Tibial nerve (tissue), 4 donors: ENCODE data around the gene MOB3A.

Source experiments
- EP300 ChIP-seq, 2 donors: sonication (generic); formaldehyde crosslinking; IDR thresholded peaks; one replicate each; pipeline ENCODE4 v1.6.1; 2017; ENCODE audit warnings: antibody characterized with exemption in 2 of 2, mild to moderate bottlenecking in 1 of 2
- TF ChIP-seq, protein P1 (sequence below), 5 experiments: fragments of 200-600 bp in 3 of 5; fragments of 450-650 bp in 2 of 5; sonication (generic) in 3 of 5; IDR thresholded peaks; one replicate each; pipeline ENCODE4 v1.5.1; 2016 to 2019; ENCODE audit warnings: antibody characterized with exemption in 5 of 5, mild to moderate bottlenecking in 3 of 5, moderate library complexity in 2 of 5

DNA sequence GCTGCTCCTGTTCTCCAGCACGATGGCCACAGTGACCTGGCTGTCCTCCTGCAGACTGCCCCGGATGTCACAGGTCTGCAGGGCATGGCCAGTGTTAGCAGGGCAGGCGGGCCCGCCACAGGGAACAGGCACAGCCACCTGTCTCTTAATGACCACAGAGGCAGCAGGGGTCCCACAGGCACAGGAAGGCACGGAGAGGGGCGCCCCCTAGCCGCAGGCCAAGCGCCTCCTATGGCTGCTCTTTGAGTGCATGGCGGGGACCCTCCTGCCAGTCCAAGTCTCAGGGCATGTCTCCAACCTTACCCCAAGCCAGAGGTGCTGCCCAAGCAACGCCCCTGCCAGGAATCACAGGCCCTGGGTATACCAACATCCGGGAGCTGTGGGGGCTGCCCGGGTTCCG is 14.7 kb upstream of the MOB3A start:
- no peak for TF ChIP-seq EP300 (IDR thresholded peaks at IDR 0.05)
- TF ChIP-seq, protein P1, sequence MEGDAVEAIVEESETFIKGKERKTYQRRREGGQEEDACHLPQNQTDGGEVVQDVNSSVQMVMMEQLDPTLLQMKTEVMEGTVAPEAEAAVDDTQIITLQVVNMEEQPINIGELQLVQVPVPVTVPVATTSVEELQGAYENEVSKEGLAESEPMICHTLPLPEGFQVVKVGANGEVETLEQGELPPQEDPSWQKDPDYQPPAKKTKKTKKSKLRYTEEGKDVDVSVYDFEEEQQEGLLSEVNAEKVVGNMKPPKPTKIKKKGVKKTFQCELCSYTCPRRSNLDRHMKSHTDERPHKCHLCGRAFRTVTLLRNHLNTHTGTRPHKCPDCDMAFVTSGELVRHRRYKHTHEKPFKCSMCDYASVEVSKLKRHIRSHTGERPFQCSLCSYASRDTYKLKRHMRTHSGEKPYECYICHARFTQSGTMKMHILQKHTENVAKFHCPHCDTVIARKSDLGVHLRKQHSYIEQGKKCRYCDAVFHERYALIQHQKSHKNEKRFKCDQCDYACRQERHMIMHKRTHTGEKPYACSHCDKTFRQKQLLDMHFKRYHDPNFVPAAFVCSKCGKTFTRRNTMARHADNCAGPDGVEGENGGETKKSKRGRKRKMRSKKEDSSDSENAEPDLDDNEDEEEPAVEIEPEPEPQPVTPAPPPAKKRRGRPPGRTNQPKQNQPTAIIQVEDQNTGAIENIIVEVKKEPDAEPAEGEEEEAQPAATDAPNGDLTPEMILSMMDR (IDR thresholded peaks at IDR 0.05): no peak
